ENCODE results near the gene TMEM273. TPM values are rescaled to one million over a fixed set of nuclear protein-coding genes. Genes with fewer than 3 reads are reported as not detected.

TMEM273 gene
- total RNA-seq, 1 donor from 2014 or later: 28.5 TPM

DNA sequence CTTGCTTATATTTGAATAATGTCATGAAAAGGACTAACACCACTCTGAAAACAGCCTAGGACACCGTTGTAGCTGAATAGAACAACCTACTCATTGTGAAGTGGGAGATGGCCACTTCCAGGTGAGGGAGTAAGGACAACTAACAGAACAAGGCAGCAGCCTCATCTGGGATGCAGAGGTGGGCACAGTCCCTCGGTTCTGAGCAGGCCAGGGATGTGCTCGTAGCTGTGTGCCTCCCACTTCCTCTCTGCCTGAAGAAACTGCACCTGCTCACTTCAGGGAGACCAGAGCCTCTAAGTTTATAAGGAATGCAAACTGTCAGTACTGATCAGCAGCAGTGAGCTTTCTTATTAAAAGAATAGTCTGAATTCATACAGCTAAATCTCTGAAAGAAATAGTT lies 75.3 kb downstream of the TMEM273 start:
- ATAC-seq (ENCODE audit: poor library complexity) (no peak), DNase-seq (no peak)

DNA sequence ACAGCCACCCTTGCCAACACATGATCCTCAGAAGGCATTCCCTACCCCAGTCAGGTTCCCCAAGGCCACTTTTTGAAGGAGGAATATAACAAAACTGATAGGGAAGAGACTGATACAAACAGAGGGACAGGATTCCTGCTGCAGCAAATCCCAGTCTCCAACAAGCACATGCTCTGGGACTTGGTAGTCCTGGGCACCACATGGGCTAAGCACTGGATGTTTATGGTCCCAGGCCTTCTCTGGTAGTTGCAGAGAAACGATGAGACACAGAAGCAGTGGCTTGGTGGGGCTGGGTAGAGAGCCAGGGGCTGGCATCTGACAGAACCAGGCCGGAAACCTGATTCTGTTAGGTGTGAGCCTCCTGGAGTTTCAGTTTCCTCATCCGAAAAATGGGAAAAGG lies 76.1 kb downstream of the TMEM273 start:
- DNase-seq: no peak
- no peak for ATAC-seq (ENCODE audit: poor library complexity)
- intact Hi-C loops (cut with DNase I): loop anchor here (10.0 kb wide), 1 partner anchor 107 kb away; no protein-coding TSS in a partner anchor

More for the DNA sequence above, 75.3 kb downstream of the TMEM273 start:
- intact Hi-C loops (cut with DNase I): loop anchor here (10.0 kb wide), 1 partner anchor 108 kb away; no protein-coding TSS in a partner anchor

- ATAC-seq (ENCODE audit: poor library complexity): no peak
- DNase-seq: no peak
- intact Hi-C loops (cut with DNase I): loop anchor here (10.0 kb wide), 1 partner anchor 107 kb away; no protein-coding TSS in a partner anchor
These were observed 76.9 kb downstream of the TMEM273 start for GRCh38 chr10:49111320-49111698.

GRCh38 chr10:49110684-49111319 lies 77.4 kb downstream of the TMEM273 start:
- intact Hi-C loops (cut with DNase I): loop anchor here (10.0 kb wide), 1 partner anchor 106 kb away; no protein-coding TSS in a partner anchor
- no peak for ATAC-seq (ENCODE audit: poor library complexity)
- DNase-seq: no peak

GRCh38 chr10:49109669-49110340 lies 78.4 kb downstream of the TMEM273 start:
- ATAC-seq (ENCODE audit: poor library complexity): peak; percentile 66

GRCh38 chr10:49108656-49109055 lies 79.5 kb downstream of the TMEM273 start:
- no peak for DNase-seq
- no peak for ATAC-seq (ENCODE audit: poor library complexity)
- intact Hi-C loops (cut with DNase I): no loop called here

More at GRCh38 chr10:49109669-49110340, 78.4 kb downstream of the TMEM273 start:
- intact Hi-C loops (cut with DNase I): loop anchor here (10.0 kb wide), 1 partner anchor 105 kb away; no protein-coding TSS in a partner anchor
- DNase-seq: peak; percentile 86

DNA sequence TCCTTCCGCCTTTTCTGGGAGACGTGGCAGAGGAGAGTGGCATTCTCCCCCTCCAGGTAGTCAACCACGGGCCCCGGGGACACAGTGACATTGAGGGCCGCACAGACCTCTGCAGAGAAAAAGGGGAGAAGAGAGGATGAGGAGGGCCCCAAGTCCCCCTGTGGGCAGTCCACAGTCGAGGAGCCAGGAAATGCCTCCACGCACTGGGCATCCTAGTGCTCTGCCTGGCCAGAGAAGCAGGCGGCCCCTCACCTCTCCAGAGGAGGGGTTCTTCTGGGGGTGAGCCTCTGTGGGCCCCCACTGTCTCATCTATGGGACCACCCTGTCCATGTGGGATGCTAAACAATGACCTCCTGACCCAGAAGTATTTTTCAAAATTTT lies 80.3 kb downstream of the TMEM273 start:
- no peak for DNase-seq
- intact Hi-C loops (cut with DNase I): loop anchor here (2.0 kb wide), 1 partner anchor 53 kb away; no protein-coding TSS in a partner anchor
- ATAC-seq (ENCODE audit: poor library complexity): no peak

GRCh38 chr10:49107111-49107886 lies 80.9 kb downstream of the TMEM273 start:
- DNase-seq (no peak), ATAC-seq (ENCODE audit: poor library complexity) (no peak)
- intact Hi-C loops (cut with DNase I): loop anchor here (2.0 kb wide), 1 partner anchor 52 kb away; no protein-coding TSS in a partner anchor

- intact Hi-C loops (cut with DNase I): loop anchor here (2.0 kb wide), 1 partner anchor 52 kb away; no protein-coding TSS in a partner anchor
- ATAC-seq (ENCODE audit: poor library complexity): peak; percentile 36
- peak; percentile 68 for DNase-seq
These were observed 81.7 kb downstream of the TMEM273 start for GRCh38 chr10:49106451-49106850.

- intact Hi-C loops (cut with DNase I): no loop called here
- ATAC-seq (ENCODE audit: poor library complexity) (no peak), DNase-seq (no peak)
These were observed 83.1 kb downstream of the TMEM273 start for GRCh38 chr10:49105076-49105475.

Other genes starting within 250 kb of the TMEM273 start
- not detected for gene LRRC18, start 248.6 kb downstream of the TMEM273 start, total RNA-seq
- gene VSTM4, start 72.9 kb downstream of the TMEM273 start, total RNA-seq: 22.4 TPM
- gene FAM170B, start 54.4 kb downstream of the TMEM273 start, total RNA-seq: not detected
- 108 TPM for gene C10orf71, start 110.8 kb upstream of the TMEM273 start, total RNA-seq
- gene DRGX, start 207.7 kb upstream of the TMEM273 start, total RNA-seq: not detected

Data from Right ventricle myocardium superior (tissue), 1 donor.